Peyer's patch (tissue), 4 donors: ENCODE results near the gene CASP14. TPM values are rescaled to one million over a fixed set of nuclear protein-coding genes. Genes with fewer than 3 reads are reported as not detected.
"Not testable (repeated sequence)": the region's sequence is repeated elsewhere in the genome, so short reads cannot be mapped to it uniquely, and the experiment has no call there.

Experiments used
- DNase-seq, 3 donors: peaks; one replicate each; pipeline ENCODE4 v3.0.0-alpha.2; 2017 to 2019
- H3K27ac ChIP-seq, 4 donors: fragments of 200-600 bp; sonication (generic); one replicate each; pipeline ENCODE4 v1.5.1; 2016 to 2019
- H3K27me3 ChIP-seq, 2 donors: fragments of 200-600 bp; sonication (generic); one replicate each; pipeline ENCODE4 v1.5.1; 2019
- H3K36me3 ChIP-seq, 3 donors: fragments of 200-600 bp; sonication (generic); one replicate each; pipeline ENCODE4 v1.5.1; 2016 to 2019
- H3K4me1 ChIP-seq, 4 donors: fragments of 200-600 bp; sonication (generic); one replicate each; pipeline ENCODE4 v1.5.1; 2016 to 2019
- H3K4me3 ChIP-seq, 4 donors: fragments of 200-600 bp; sonication (generic); 1 replicate in 3 of 4; 2 replicates in 1 of 4; pipeline ENCODE4 v1.5.1; 2016 to 2019; ENCODE audit warnings: mild to moderate bottlenecking in 1 of 4
- H3K9me3 ChIP-seq, 4 donors: fragments of 200-600 bp; sonication (generic); one replicate each; pipeline ENCODE4 v1.5.1; 2016 to 2019; ENCODE audit warnings: mild to moderate bottlenecking in 1 of 4
- CTCF ChIP-seq, 6 experiments: fragments of 450-650 bp in 4 of 6; fragments of 200-600 bp in 2 of 6; sonication (generic) in 1 of 6; IDR thresholded peaks; one replicate each; pipeline ENCODE4 v1.5.1; 2017 to 2019; ENCODE audit warnings: antibody characterized with exemption in 6 of 6, mild to moderate bottlenecking in 3 of 6, moderate library complexity in 1 of 6
- POLR2A ChIP-seq, 2 donors: fragments of 450-650 bp; IDR thresholded peaks; one replicate each; pipeline ENCODE4 v1.5.1; 2017; ENCODE audit warnings: antibody characterized with exemption in 2 of 2, mild to moderate bottlenecking in 2 of 2, moderate library complexity in 2 of 2
- total RNA-seq, 4 donors: library from RNA; depleted of rRNA; stranded (reverse); fragments of >200 nt; gene quantifications; one replicate each; pipeline ENCODE4 v1.1.0, GENCODE V29; 2016

Gene CASP14
- total RNA-seq, 4 donors from 2014 or later, result not detected

DNA sequence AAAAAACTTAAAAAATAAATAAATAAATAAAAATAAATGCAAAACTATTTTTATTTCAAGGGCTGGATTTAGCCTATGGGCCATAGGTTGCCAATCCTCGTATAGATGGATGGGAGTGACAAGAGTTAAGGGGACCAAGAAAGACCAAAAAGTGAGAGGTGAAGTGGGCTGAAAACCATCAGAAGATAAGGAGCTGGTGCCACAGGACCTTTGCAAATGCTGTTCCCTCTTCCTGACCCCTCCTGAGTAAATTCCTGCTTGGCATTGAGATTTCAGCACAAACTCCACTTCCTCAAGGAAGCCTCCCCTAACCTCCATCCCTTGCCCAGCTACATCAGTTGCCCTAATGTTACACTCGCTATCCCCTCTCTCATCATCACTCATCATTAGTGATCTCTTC, 43.7 kb downstream of the CASP14 start:
- H3K27ac ChIP-seq, result no peak overlapping the region
- peaks cover 0 to 4% (median 0%) of the 10 kb centered on the region in 4 donors for H3K4me1 ChIP-seq

DNA sequence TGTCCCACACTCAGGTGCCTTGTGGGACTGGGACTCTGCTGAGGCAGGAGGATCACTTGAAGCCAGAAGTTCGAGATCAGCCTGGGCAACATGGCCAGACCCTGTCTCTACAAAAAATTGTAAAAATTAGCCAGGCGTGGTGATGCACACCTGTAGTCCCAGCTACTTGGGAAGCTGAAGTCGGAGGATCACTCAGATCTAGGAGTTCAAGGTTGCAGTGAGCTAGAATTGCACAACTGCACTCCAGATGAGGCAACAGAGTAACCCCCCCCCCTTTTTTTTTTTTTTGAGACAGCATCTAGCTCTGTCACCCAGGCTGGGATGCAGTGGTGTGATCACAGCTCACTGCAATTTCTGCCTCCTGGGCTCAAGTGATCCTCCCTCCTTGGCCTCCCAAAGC, 46.9 kb downstream of the CASP14 start:
- H3K4me3 ChIP-seq, result no peak overlapping the region

More for the DNA sequence above, 43.7 kb downstream of the CASP14 start:
- no peaks in the 10 kb centered on the region for H3K9me3 ChIP-seq
- no peak overlapping the region for H3K4me3 ChIP-seq
- no peak for TF ChIP-seq CTCF (IDR thresholded peaks at IDR 0.05)
- TF ChIP-seq POLR2A (IDR thresholded peaks at IDR 0.05), result no peak
- no peaks in the 10 kb centered on the region for H3K36me3 ChIP-seq
- H3K27me3 ChIP-seq, result no peaks in the 10 kb centered on the region
- DNase-seq, result no peak

DNA sequence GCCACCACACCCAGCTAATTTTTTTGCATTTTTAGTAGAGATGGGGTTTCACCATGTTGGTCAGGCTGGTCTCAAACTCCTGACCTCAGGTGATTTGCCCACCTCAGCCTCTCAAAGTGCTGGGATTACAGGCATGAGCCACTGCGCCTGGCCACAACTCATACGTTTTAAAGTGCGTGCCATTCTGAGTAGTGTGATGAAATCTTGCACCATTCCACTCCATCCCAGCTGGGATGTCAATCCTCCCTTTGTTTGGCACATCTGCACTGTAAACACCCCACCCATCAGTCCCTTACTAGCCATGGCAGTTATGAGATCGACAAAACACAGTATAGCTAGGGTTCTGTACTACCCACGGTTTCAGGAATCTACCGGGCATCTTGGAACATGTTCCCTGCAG, 48.7 kb downstream of the CASP14 start:
- not testable (repeated sequence) for H3K27me3 ChIP-seq, H3K4me1 ChIP-seq, H3K9me3 ChIP-seq, DNase-seq, H3K4me3 ChIP-seq, H3K36me3 ChIP-seq, H3K27ac ChIP-seq

More for the DNA sequence above, 46.9 kb downstream of the CASP14 start:
- Histone ChIP-seq H3K9me3 (no peaks in the 10 kb centered on the region), H3K27me3 (no peaks in the 10 kb centered on the region), H3K27ac (no peak overlapping the region), H3K4me1 (peaks cover 0 to 4% (median 0%) of the 10 kb centered on the region in 4 donors), H3K36me3 (no peaks in the 10 kb centered on the region)
- DNase-seq, result no peak
- no peak for TF ChIP-seq CTCF (IDR thresholded peaks at IDR 0.05)
- TF ChIP-seq POLR2A (IDR thresholded peaks at IDR 0.05), result no peak

- no peak for TF ChIP-seq CTCF (IDR thresholded peaks at IDR 0.05)
- no peak for TF ChIP-seq POLR2A (IDR thresholded peaks at IDR 0.05)
- DNase-seq, result no peak
- H3K27me3 ChIP-seq, result no peaks in the 10 kb centered on the region
Measured at GRCh38 chr19:15098460-15098859, 49.2 kb downstream of the CASP14 start.

DNA sequence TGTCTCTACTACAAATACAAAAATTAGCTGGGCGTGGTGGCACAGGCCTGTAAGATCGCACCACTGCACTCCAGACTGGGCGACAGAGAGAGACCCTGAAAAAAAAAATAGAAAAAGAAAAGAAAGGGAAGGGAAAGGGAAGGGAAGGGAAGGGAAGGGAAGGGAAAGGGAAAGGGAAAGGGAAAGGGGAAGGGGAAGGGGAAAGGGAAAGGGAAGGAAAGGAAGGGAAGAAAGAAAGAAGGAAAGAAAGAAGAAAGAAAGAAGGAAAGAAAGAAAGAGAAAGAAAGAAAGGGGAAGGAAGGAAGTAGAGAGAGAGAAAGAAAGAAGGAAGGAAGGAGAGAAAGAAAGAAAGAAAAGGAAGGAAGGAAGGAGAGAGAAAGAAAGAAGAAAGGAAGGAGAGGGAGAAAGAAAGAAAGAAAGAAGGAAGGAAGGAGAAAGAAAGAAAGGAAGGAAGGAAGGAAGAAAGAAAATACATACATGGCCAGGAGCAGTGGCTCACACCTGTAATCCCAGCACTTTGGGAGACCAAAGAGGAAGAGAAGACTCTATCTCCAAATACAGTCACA, 49.8 kb downstream of the CASP14 start:
- Histone ChIP-seq H3K36me3 (no peaks in the 10 kb centered on the region), H3K9me3 (peaks cover 0 to 17% (median 4%) of the 10 kb centered on the region in 4 donors), H3K4me3 (no peak overlapping the region), H3K4me1 (no peaks in the 10 kb centered on the region), H3K27me3 (no peaks in the 10 kb centered on the region), H3K27ac (no peak overlapping the region)
- no peak for DNase-seq
- TF ChIP-seq POLR2A (IDR thresholded peaks at IDR 0.05), result no peak
- TF ChIP-seq CTCF (IDR thresholded peaks at IDR 0.05), result no peak

More at GRCh38 chr19:15098460-15098859, 49.2 kb downstream of the CASP14 start:
- Histone ChIP-seq H3K4me1 (no peaks in the 10 kb centered on the region), H3K27ac (no peak overlapping the region), H3K4me3 (no peak overlapping the region), H3K9me3 (peaks cover 0 to 14% (median 3%) of the 10 kb centered on the region in 4 donors), H3K36me3 (no peaks in the 10 kb centered on the region)

- peaks cover 0 to 17% (median 5%) of the 10 kb centered on the region in 4 donors for H3K9me3 ChIP-seq
- H3K36me3 ChIP-seq, result no peaks in the 10 kb centered on the region
- H3K4me3 ChIP-seq, result no peak overlapping the region
- TF ChIP-seq CTCF (IDR thresholded peaks at IDR 0.05), result peak; percentile 29 to 69 (median 60)
- no peak for TF ChIP-seq POLR2A (IDR thresholded peaks at IDR 0.05)
- H3K27me3 ChIP-seq, result no peaks in the 10 kb centered on the region
- no peak overlapping the region for H3K27ac ChIP-seq
- H3K4me1 ChIP-seq, result no peaks in the 10 kb centered on the region
- peak in 2 of 3 donors; percentile 30 to 72 for DNase-seq
Measured at GRCh38 chr19:15101479-15102082, 52.3 kb downstream of the CASP14 start.
